Colon (tissue), 2 donors: ENCODE data around the gene CSF1.
"Not testable (repeated sequence)": the region's sequence is repeated elsewhere in the genome, so short reads cannot be mapped to it uniquely, and the experiment has no call there.

Experiments used
- FAIRE-seq: peaks from 2 replicates; lab custom pipeline; 2012; peaks lifted over from hg19 to GRCh38; lab: Jason Lieb, UNC
- donor health status: control.
- donor health status: control.

Gene CSF1

GRCh38 chr1:109902204-109902985 is 8.3 kb upstream of the CSF1 start:
- no peak for FAIRE-seq

GRCh38 chr1:109903376-109903930 is 7.2 kb upstream of the CSF1 start:
- FAIRE-seq, result no peak

GRCh38 chr1:109904105-109904817 is 6.4 kb upstream of the CSF1 start:
- no peak for FAIRE-seq

- FAIRE-seq, result no peak
Measured at GRCh38 chr1:109905491-109905890, 5.2 kb upstream of the CSF1 start.

- FAIRE-seq, result no peak
Measured at GRCh38 chr1:109906160-109906838, 4.3 kb upstream of the CSF1 start.

GRCh38 chr1:109906839-109907180 is 3.8 kb upstream of the CSF1 start:
- FAIRE-seq, result no peak

GRCh38 chr1:109907190-109907774 is 3.4 kb upstream of the CSF1 start:
- FAIRE-seq, result no peak

- no peak for FAIRE-seq
Measured at GRCh38 chr1:109908836-109909235, 1.8 kb upstream of the CSF1 start.

GRCh38 chr1:109909561-109909960 is 1.1 kb upstream of the CSF1 start:
- FAIRE-seq, result no peak

- no peak for FAIRE-seq
Measured at GRCh38 chr1:109910963-109911798, 532 bp downstream of the CSF1 start.

- no peak for FAIRE-seq
Measured at GRCh38 chr1:109912214-109912861, 1.7 kb downstream of the CSF1 start.

- FAIRE-seq, result no peak
Measured at GRCh38 chr1:109912873-109913272, 2.2 kb downstream of the CSF1 start.

GRCh38 chr1:109913360-109913879 is 2.8 kb downstream of the CSF1 start:
- FAIRE-seq, result no peak

- FAIRE-seq, result no peak
Measured at GRCh38 chr1:109914587-109915240, 4.1 kb downstream of the CSF1 start.

GRCh38 chr1:109917051-109917767 is 6.6 kb downstream of the CSF1 start:
- no peak for FAIRE-seq

- no peak for FAIRE-seq
Measured at GRCh38 chr1:109917768-109918606, 7.3 kb downstream of the CSF1 start.

- no peak for FAIRE-seq
Measured at GRCh38 chr1:109918671-109919070, 8.0 kb downstream of the CSF1 start.

- no peak for FAIRE-seq
Measured at GRCh38 chr1:109919303-109919702, 8.7 kb downstream of the CSF1 start.

- FAIRE-seq, result not testable (repeated sequence)
Measured at GRCh38 chr1:109920391-109920790, 9.7 kb downstream of the CSF1 start.
